Nephron (organoid): ENCODE data around the gene GUCY2C.

ENCODE experiments used
- H3K27ac Mint-ChIP-seq, 3 experiments: 2 replicates each; pipeline ENCODE4 v1.8.0; 2020; ENCODE audit warnings: mixed read lengths in 3 of 3, mild to moderate bottlenecking in 2 of 3, moderate library complexity in 1 of 3
- H3K27me3 Mint-ChIP-seq: 2 replicates; pipeline ENCODE4 v1.8.0; 2021; ENCODE audit warnings: low read depth, mild to moderate bottlenecking, moderate library complexity, mixed read lengths
- H3K36me3 Mint-ChIP-seq: 2 replicates; pipeline ENCODE4 v1.8.0; 2020; ENCODE audit warnings: low read depth, mixed read lengths
- H3K4me1 Mint-ChIP-seq: 2 replicates; pipeline ENCODE4 v1.8.0; 2020; ENCODE audit warnings: mixed read lengths
- H3K4me3 Mint-ChIP-seq, 3 experiments: 2 replicates each; pipeline ENCODE4 v1.8.0; 2020; ENCODE audit warnings: mild to moderate bottlenecking in 3 of 3, mixed read lengths in 3 of 3, moderate library complexity in 2 of 3
- H3K9me3 Mint-ChIP-seq: 2 replicates; pipeline ENCODE4 v1.8.0; 2020; ENCODE audit warnings: mixed read lengths
- CTCF ChIP-seq, 3 experiments: fragments of 200-600 bp; sonication (generic); IDR thresholded peaks; one replicate each; pipeline ENCODE4 v1.5.0; 2021; ENCODE audit warnings: antibody characterized with exemption in 3 of 3; ENCODE audit not compliant: unreplicated experiment in 3 of 3

Gene GUCY2C

GRCh38 chr12:14611640-14612203 lies 84.7 kb downstream of the GUCY2C start:
- Mint-ChIP-seq H3K27me3 (no peaks in the 10 kb centered on the region), H3K4me1 (no peaks in the 10 kb centered on the region), H3K9me3 (peaks cover 32% of the 10 kb centered on the region), H3K36me3 (peaks cover 4% of the 10 kb centered on the region), H3K4me3 (no peak overlapping the region), H3K27ac (no peak overlapping the region)
- TF ChIP-seq CTCF (IDR thresholded peaks at IDR 0.05; ENCODE audit: unreplicated experiment in 3 of 3): no peak

GRCh38 chr12:14607568-14607967 lies 88.8 kb downstream of the GUCY2C start:
- Mint-ChIP-seq H3K27me3 (no peaks in the 10 kb centered on the region), H3K36me3 (peaks cover 12% of the 10 kb centered on the region), H3K4me3 (no peak overlapping the region), H3K4me1 (no peaks in the 10 kb centered on the region), H3K9me3 (peaks cover 58% of the 10 kb centered on the region), H3K27ac (no peak overlapping the region)
- TF ChIP-seq CTCF (IDR thresholded peaks at IDR 0.05; ENCODE audit: unreplicated experiment in 3 of 3): no peak

- no peaks in the 10 kb centered on the region for H3K27me3 Mint-ChIP-seq
- TF ChIP-seq CTCF (IDR thresholded peaks at IDR 0.05; ENCODE audit: unreplicated experiment in 3 of 3): no peak
- no peak overlapping the region for H3K4me3 Mint-ChIP-seq
- no peak overlapping the region for H3K27ac Mint-ChIP-seq
- H3K36me3 Mint-ChIP-seq: peaks cover 12% of the 10 kb centered on the region
- H3K4me1 Mint-ChIP-seq: no peaks in the 10 kb centered on the region
- peaks cover 57% of the 10 kb centered on the region for H3K9me3 Mint-ChIP-seq
Measured at GRCh38 chr12:14605401-14605989, 90.9 kb downstream of the GUCY2C start.

GRCh38 chr12:14601692-14602478 lies 94.5 kb downstream of the GUCY2C start:
- Mint-ChIP-seq H3K27ac (no peak overlapping the region), H3K36me3 (peaks cover 8% of the 10 kb centered on the region), H3K4me3 (no peak overlapping the region), H3K27me3 (no peaks in the 10 kb centered on the region), H3K4me1 (no peaks in the 10 kb centered on the region), H3K9me3 (peaks cover 53% of the 10 kb centered on the region)
- TF ChIP-seq CTCF (IDR thresholded peaks at IDR 0.05; ENCODE audit: unreplicated experiment in 3 of 3): no peak

GRCh38 chr12:14597480-14597879 lies 98.9 kb downstream of the GUCY2C start:
- no peak overlapping the region for H3K4me3 Mint-ChIP-seq
- H3K27me3 Mint-ChIP-seq: no peaks in the 10 kb centered on the region
- no peak for TF ChIP-seq CTCF (IDR thresholded peaks at IDR 0.05; ENCODE audit: unreplicated experiment in 3 of 3)
- H3K9me3 Mint-ChIP-seq: peaks cover 39% of the 10 kb centered on the region
- no peaks in the 10 kb centered on the region for H3K4me1 Mint-ChIP-seq
- no peaks in the 10 kb centered on the region for H3K36me3 Mint-ChIP-seq
- no peak overlapping the region for H3K27ac Mint-ChIP-seq
